Measurements from ENCODE around the gene UNC13D. TPM values are rescaled to one million over a fixed set of nuclear protein-coding genes. Genes with fewer than 3 reads are reported as not detected.

The UNC13D gene
- total and polyA plus RNA-seq, 11 donors = 2.1 to 28.5 (median 5.8) TPM

DNA sequence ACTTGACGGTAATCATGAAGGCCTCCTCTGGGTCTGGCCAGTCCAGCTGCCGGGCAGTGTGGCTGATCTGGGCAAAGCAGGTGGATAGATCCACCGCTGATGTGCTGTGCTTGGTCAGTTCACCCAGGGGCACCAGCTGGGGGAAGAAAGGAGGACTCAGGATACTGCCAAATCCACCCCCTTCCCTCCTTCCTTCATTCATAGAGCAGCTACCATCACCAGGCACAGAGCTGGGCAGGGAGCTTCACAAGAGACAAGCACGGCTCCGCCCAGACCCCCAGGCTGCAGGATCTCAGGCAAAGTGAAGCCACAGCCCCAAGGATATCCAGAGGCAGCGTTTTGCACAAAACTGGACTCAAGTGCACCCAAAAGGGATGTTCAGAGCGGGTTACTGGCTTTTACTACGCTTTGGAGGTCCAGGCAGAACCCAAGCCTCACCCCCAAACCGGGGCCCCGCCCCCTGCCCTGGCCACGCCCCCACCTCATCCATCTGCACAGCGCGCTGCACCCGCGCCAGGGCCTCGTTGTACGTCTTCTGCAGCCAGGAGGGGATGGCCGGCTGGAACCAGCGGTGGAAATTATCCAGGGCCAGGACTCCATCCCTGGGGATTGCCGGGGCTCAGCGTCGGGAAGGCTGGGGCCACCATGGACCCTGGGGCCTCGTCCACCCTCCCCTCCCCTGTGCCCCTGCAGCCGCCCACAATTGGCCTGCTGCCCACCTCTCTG lies 9.1 kb downstream of the UNC13D start:
- peaks cover 0 to 61% (median 0%) of the 10 kb centered on the region in 9 donors for H3K36me3 ChIP-seq

GRCh38 chr17:75834279-75834920 lies 9.8 kb downstream of the UNC13D start:
- no peaks in the 10 kb centered on the region for H3K9me3 ChIP-seq
- no peaks in the 10 kb centered on the region for H3K27me3 ChIP-seq
- H3K4me3 ChIP-seq = no peak overlapping the region
- TF ChIP-seq POLR2A (IDR thresholded peaks at IDR 0.05) = no peak
- TF ChIP-seq, protein P1, sequence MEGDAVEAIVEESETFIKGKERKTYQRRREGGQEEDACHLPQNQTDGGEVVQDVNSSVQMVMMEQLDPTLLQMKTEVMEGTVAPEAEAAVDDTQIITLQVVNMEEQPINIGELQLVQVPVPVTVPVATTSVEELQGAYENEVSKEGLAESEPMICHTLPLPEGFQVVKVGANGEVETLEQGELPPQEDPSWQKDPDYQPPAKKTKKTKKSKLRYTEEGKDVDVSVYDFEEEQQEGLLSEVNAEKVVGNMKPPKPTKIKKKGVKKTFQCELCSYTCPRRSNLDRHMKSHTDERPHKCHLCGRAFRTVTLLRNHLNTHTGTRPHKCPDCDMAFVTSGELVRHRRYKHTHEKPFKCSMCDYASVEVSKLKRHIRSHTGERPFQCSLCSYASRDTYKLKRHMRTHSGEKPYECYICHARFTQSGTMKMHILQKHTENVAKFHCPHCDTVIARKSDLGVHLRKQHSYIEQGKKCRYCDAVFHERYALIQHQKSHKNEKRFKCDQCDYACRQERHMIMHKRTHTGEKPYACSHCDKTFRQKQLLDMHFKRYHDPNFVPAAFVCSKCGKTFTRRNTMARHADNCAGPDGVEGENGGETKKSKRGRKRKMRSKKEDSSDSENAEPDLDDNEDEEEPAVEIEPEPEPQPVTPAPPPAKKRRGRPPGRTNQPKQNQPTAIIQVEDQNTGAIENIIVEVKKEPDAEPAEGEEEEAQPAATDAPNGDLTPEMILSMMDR (IDR thresholded peaks at IDR 0.05) = no peak
- H3K36me3 ChIP-seq = peaks cover 0 to 62% (median 0%) of the 10 kb centered on the region in 9 donors
- DNase-seq (no peak), ATAC-seq (no peak)
- intact Hi-C loops (cut with DNase I) = loop anchor here in 1 of 10 donors (5.0 kb wide), 1 partner anchor 62 kb away; no protein-coding TSS in a partner anchor
- H3K27ac ChIP-seq = no peak overlapping the region
- 92 to 95% (median 94%) methylated on average over 24 to 25 of the region's 25 CpGs for WGBS, 4 donors
- H3K4me1 ChIP-seq = peaks cover 0 to 31% (median 15%) of the 10 kb centered on the region in 12 donors

More for the DNA sequence above, 9.1 kb downstream of the UNC13D start:
- Histone ChIP-seq H3K4me1 (peaks cover 0 to 31% (median 15%) of the 10 kb centered on the region in 12 donors), H3K27me3 (no peaks in the 10 kb centered on the region), H3K4me3 (no peak overlapping the region), H3K9me3 (no peaks in the 10 kb centered on the region), H3K27ac (no peak overlapping the region)
- TF ChIP-seq, protein P1 (IDR thresholded peaks at IDR 0.05) = no peak
- TF ChIP-seq POLR2A (IDR thresholded peaks at IDR 0.05) = no peak
- intact Hi-C loops (cut with DNase I) = loop anchor here in 2 of 10 donors (5.0 kb wide), 2 partner anchors 43 to 63 kb away; no protein-coding TSS in a partner anchor
- 72 to 81% (median 76%) methylated on average over 20 to 24 of the region's 24 CpGs for WGBS, 4 donors
- ATAC-seq = no peak
- DNase-seq = no peak

DNA sequence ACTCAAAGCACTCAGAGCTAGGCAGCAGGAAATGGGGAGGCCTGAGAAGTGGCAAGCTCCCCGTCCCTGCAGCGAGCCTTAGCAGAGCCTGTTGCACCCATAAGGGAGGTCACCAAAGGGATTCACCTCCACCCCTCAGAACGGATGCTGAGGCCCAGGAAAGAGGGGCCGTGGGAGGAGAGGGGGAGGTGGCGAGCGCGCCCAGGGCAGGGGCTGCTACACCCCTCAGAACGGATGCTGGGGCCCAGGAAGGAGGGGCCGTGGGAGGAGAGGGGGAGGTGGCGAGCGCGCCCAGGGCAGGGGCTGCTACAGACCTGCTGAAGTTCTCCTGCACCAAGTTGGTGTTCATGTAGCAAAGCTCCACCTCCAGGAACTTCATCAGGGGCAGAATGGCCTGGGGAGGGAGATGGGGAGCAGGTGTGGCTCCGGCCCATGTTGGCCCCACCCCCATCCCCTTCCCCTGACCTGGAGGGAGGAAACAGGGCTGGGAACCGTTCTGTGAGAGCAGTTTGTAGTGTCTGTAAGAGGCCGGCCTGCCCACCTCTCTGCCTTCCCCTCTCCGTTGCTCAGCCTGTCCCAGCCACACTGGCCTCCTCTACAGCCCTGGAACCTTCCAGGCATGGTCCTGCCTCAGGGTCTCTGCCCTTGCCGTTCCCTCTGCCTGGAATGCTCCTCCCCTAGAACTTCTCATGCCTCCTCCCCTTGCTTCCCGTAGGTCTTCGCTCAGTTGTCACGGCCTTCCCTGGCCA lies 11.4 kb downstream of the UNC13D start:
- H3K9me3 ChIP-seq = no peaks in the 10 kb centered on the region
- ATAC-seq (peak in 3 of 4 donors; percentile 46 to 48 (median 47)), DNase-seq (no peak)
- 41 to 53% (median 46%) methylated on average over 20 of the region's 20 CpGs for WGBS, 4 donors
- peaks cover 0 to 68% (median 0%) of the 10 kb centered on the region in 9 donors for H3K36me3 ChIP-seq
- H3K27me3 ChIP-seq = no peaks in the 10 kb centered on the region
- peaks cover 0 to 38% (median 20%) of the 10 kb centered on the region in 12 donors for H3K4me1 ChIP-seq
- TF ChIP-seq, protein P1 (IDR thresholded peaks at IDR 0.05) = no peak
- TF ChIP-seq POLR2A (IDR thresholded peaks at IDR 0.05) = no peak
- peak overlapping the region in 1 of 12 donors; percentile 7 for H3K4me3 ChIP-seq
- intact Hi-C loops (cut with DNase I) = loop anchor here in 1 of 10 donors (5.0 kb wide), 1 partner anchor 61 kb away; no protein-coding TSS in a partner anchor
- H3K27ac ChIP-seq = peak overlapping the region in 11 of 12 donors; percentile 0 to 90 (median 40)

Data from heart left ventricle (tissue), 16 donors.